Heart left ventricle (tissue), 13 donors: ENCODE data around the gene BDH1.

Source experiments
- CTCF ChIP-seq, 12 donors: fragments of 200-600 bp; sonication (generic) in 4 of 12; IDR thresholded peaks; one replicate each; pipeline versions ENCODE4 v1.5.0 to v1.8.0; 2018 to 2022; ENCODE audit warnings: antibody characterized with exemption in 12 of 12, mild to moderate bottlenecking in 5 of 12
- POLR2A ChIP-seq, 2 donors: fragments of 450-650 bp; IDR thresholded peaks; one replicate each; pipeline ENCODE4 v1.6.1; 2017; ENCODE audit warnings: antibody characterized with exemption in 2 of 2, mild to moderate bottlenecking in 2 of 2, moderate library complexity in 2 of 2
- donor health status: ischemic (EF 13 %, LVEDD 7.1; RV severe dilation, severe dysfunction).
- donor health status: DM: no; HTN: yes; CAD: no.
- donor health status: DM: no; HTN: no; CAD: no.
- donor health status: ischemic (EF 25% LVEDD 6.9; RV normal size, moderate dysfunction).
- donor health status: ischemic (EF 25% LVEDD 5.7; RV mildly dilated, moderate dysfunction).
- donor health status: ischemic (EF 35%, LVEDD 5.7; RV mildly dilated, moderate dysfunction).
- donor health status: nonischemic (EF 11% LVEDD 7.7; RV severe dilation, severe dysfunction).
- donor health status: DM: yes; HTN: yes; CAD: no.
- donor health status: PGD.
- donor health status: ischemic (EF 29% LVEDD 5.4; RV normal size, mild dysfunction).
- donor health status: nonischemic (EF 23%, LVEDD 6.1; RV moderate dilation, normal function).

DNA sequence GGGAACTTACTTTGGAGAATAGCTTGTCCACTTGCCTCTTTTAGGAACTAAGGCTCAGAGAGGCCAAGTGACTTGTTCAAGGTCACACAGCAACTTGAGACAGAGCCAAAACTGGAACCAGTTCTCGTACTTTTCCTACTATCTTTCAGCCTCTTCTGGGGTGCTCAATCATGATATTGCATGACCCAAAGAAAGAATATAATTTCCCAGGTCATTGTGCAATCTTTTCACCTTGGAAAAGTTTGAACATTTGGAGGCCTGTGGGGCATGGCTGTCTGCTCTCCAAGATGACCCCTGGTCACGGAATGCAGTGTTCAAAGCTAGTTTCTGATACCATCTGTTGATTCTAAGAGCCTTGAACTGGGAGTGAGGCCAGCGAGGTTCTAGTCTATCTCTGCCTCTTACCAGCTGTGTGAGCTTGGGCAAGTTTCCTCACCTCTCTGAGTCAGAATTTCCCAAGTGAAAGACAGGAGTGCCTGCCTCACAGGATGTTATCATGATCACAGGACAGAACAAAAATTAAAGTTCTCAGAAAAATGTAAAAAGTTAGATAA lies 89.7 kb downstream of the BDH1 start:
- TF ChIP-seq CTCF (IDR thresholded peaks at IDR 0.05) (no peak), POLR2A (IDR thresholded peaks at IDR 0.05) (no peak)
